Stimulated activated CD8-positive, alpha-beta memory T cell treated with anti-CD3 and anti-CD28 coated beads, Interleukin-4, amount 100 ng/mL, for 4 hours (primary cell): Measurements from ENCODE around the gene MTERF2.
A peak's percentile ranks its signal among the peaks of the same experiment; 100 is the strongest.
"Not testable (repeated sequence)": the region's sequence is repeated elsewhere in the genome, so short reads cannot be mapped to it uniquely, and the experiment has no call there.

Source experiments
- DNase-seq, 2 donors: peaks; one replicate each; pipeline ENCODE4 v3.0.0-alpha.2; 2020; ENCODE audit warnings: low read depth in 2 of 2, low spot score in 1 of 2

Gene MTERF2

GRCh38 chr12:106986625-106987389, at the start of gene MTERF2:
Gene MTERF2 (minus strand): TSS chr12:106987146. CDS start chr12:106978714, 8,432 bp downstream.
- DNase-seq, result peak; percentile 31 to 54

- DNase-seq, result no peak
Measured at GRCh38 chr12:107035733-107036132, 48.8 kb upstream of the MTERF2 start.

GRCh38 chr12:107033758-107034739, 47.1 kb upstream of the MTERF2 start:
- no peak for DNase-seq

- no peak for DNase-seq
Measured at GRCh38 chr12:107032266-107032665, 45.3 kb upstream of the MTERF2 start.

- no peak for DNase-seq
Measured at GRCh38 chr12:107031061-107031460, 44.1 kb upstream of the MTERF2 start.

GRCh38 chr12:107029081-107029480, 42.1 kb upstream of the MTERF2 start:
- no peak for DNase-seq

- DNase-seq, result no peak
Measured at GRCh38 chr12:107027636-107028053, 40.7 kb upstream of the MTERF2 start.

- DNase-seq, result no peak
Measured at GRCh38 chr12:107026806-107027635, 40.1 kb upstream of the MTERF2 start.

GRCh38 chr12:107026356-107026755, 39.4 kb upstream of the MTERF2 start:
- DNase-seq, result not testable (repeated sequence)

- DNase-seq, result no peak
Measured at GRCh38 chr12:107025671-107026070, 38.7 kb upstream of the MTERF2 start.

- DNase-seq, result no peak
Measured at GRCh38 chr12:107019546-107019945, 32.6 kb upstream of the MTERF2 start.

GRCh38 chr12:107017042-107017441, 30.1 kb upstream of the MTERF2 start:
- no peak for DNase-seq

- DNase-seq, result no peak
Measured at GRCh38 chr12:107014055-107014454, 27.1 kb upstream of the MTERF2 start.

GRCh38 chr12:107012736-107013425, 25.9 kb upstream of the MTERF2 start:
- no peak for DNase-seq

GRCh38 chr12:107011519-107011918, 24.6 kb upstream of the MTERF2 start:
- DNase-seq, result no peak

- DNase-seq, result no peak
Measured at GRCh38 chr12:107007411-107007810, 20.5 kb upstream of the MTERF2 start.

- DNase-seq, result not testable (repeated sequence)
Measured at GRCh38 chr12:107002665-107003064, 15.7 kb upstream of the MTERF2 start.

- no peak for DNase-seq
Measured at GRCh38 chr12:106999446-106999845, 12.5 kb upstream of the MTERF2 start.

- DNase-seq, result no peak
Measured at GRCh38 chr12:106997916-106998315, 11.0 kb upstream of the MTERF2 start.

GRCh38 chr12:106996102-106996501, 9.2 kb upstream of the MTERF2 start:
- DNase-seq, result not testable (repeated sequence)
